HUES64 (cell line): ENCODE measurements around the gene NPLOC4. TPM values are rescaled to one million over a fixed set of nuclear protein-coding genes. Genes with fewer than 3 reads are reported as not detected.

Experiments used
- H3K27ac ChIP-seq: 2 replicates; pipeline ENCODE4 v1.7.0; 2013; ENCODE audit warnings: low read depth, low read length, inconsistent platforms
- H3K27me3 ChIP-seq: 2 replicates; pipeline ENCODE4 v1.6.1; 2013; ENCODE audit warnings: mild to moderate bottlenecking, low read length; ENCODE audit not compliant: insufficient read depth
- H3K36me3 ChIP-seq: 2 replicates; pipeline ENCODE4 v1.6.1; 2013; ENCODE audit warnings: mild to moderate bottlenecking, low read length; ENCODE audit not compliant: insufficient read depth
- H3K4me1 ChIP-seq: 2 replicates; pipeline ENCODE4 v1.6.1; 2013; ENCODE audit warnings: mild to moderate bottlenecking, low read length, moderate library complexity; ENCODE audit not compliant: insufficient read depth
- H3K4me3 ChIP-seq: 2 replicates; pipeline ENCODE4 v1.5.1; 2013; ENCODE audit warnings: mild to moderate bottlenecking, low read length, moderate library complexity
- H3K9ac ChIP-seq: 2 replicates; pipeline ENCODE4 v1.6.1; 2013; ENCODE audit warnings: mild to moderate bottlenecking, low read depth, low read length
- H3K9me3 ChIP-seq: 2 replicates; pipeline ENCODE4 v1.6.1; 2013; ENCODE audit warnings: low read depth, low read length; ENCODE audit not compliant: insufficient read depth
- WGBS: fragments of 150-250, 120-280 bp; methylation state at CpG from one replicate; pipeline ENCODE4 v1.1.7; 2013; ENCODE audit warnings: missing lambda C conversion rate; 5-methylcytosine and 5-hydroxymethylcytosine counted together
- polyA plus RNA-seq, 2 experiments: library from polyadenylated mRNA; stranded (reverse); fragments of 50-300 nt; gene quantifications; one replicate each; pipeline ENCODE4 v1.2.3, GENCODE V29; 2013

The NPLOC4 gene
- 49.1 TPM for polyA plus RNA-seq (2013, experiment 1 of 2)
- 47.0 TPM for polyA plus RNA-seq (2013, experiment 2 of 2)

DNA sequence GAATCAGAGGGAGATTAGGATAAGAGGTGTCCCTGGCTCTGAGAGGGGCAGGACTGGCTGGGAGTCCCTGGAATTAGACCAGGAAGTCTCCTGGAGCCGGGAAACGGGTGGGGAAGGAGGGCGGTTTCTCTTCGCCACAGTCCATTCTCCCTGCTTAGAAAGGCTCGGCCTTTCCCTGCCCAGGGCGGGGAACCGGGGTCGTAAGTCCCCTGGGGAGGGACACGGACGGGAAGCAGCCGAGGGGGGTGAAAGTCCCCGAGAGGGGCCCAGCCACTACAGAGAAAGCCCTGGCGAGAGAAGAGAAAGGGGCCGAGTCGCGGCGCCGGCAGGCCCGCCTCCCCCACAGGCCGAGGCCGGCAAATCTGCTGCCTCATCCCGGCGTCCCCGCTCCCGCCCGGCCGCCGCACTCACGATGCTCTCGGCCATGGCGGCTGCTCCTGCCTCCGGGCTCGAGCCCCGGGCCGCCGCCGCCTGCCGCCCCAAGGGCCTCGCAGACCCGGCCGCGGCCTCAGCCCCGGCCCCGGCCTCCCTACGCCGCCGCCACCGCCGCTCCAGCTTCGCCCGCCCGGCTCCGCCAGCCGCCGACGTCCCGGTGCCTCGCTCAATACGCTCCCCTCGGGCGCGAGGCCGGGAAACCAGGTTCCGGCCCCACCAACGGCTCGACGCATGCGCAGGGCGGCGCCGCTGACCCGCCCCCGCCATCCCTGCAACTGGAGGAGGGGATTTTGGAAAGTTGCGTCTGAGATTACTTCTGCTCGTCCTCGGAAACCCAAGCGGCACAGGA is at the start of gene NPLOC4, which contains the start of gene TSPAN10:
Gene NPLOC4 (minus strand): TSS at position 608 of the 784 bp plus-strand sequence. CDS start 182 bp downstream, at position 426.
Gene TSPAN10 (plus strand): TSS at position 692 of the 784 bp plus-strand sequence. CDS start 5,217 bp downstream, outside the sequence.
- WGBS: under 1% methylated on average over 77 of the region's 77 CpGs
- Histone ChIP-seq H3K36me3 (no peaks in the 10 kb centered on the region), H3K4me1 (no peaks in the 10 kb centered on the region), H3K4me3 (peak within 1 kb of the TSS; percentile 79), H3K9ac (peak within 1 kb of the TSS; percentile 95), H3K9me3 (no peaks in the 10 kb centered on the region), H3K27me3 (no peaks in the 10 kb centered on the region), H3K27ac (peak within 1 kb of the TSS; percentile 82)

DNA sequence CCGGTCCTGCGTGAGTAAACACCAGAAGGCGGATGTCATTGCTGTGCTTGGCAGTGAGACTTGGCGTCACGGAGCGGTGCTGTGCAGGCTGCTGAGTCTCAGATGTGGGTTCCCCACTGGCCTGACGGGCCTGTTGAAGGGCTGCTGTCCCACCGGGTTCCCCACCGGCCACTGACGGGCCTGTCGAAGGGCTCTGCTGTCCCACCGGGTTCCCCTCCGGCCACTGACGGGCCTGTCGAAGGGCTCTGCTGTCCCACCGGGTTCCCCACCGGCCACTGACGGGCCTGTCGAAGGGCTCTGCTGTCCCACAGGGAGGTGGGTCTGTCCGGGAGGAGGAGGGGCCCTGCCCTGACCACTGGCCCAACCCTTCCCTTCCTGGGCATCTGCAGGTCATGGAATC is 49.7 kb upstream of the NPLOC4 start:
- H3K36me3 ChIP-seq: peaks cover 61% of the 10 kb centered on the region
- H3K4me3 ChIP-seq: no peak overlapping the region
- no peak overlapping the region for H3K27ac ChIP-seq
- no peaks in the 10 kb centered on the region for H3K9me3 ChIP-seq
- H3K4me1 ChIP-seq: peaks cover 9% of the 10 kb centered on the region; the same call in 1 of the 2 replicates
- 95% methylated on average over 20 of the region's 20 CpGs for WGBS
- H3K27me3 ChIP-seq: no peaks in the 10 kb centered on the region
- no peak overlapping the region for H3K9ac ChIP-seq

DNA sequence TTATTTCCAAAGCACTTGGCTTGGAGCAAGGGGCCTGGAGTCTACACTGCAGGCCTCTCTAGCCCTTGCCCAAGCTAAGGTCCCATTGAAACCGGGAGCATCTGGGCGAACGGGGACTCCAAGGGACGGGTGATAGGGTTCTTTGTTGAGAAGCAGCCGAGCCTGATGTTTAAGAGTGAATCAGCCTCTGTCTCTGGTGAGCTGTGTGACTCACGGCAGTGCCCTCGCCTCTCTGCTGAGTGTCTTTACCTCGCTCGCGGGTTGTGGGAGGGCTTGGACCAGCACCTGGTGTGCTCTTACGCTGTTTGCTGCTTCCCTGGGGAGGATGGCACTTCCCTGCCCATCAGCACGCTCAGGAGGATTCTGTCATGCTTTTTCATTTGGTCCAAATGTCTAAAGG is 48.2 kb upstream of the NPLOC4 start:
- WGBS: 81% methylated on average over 12 of the region's 12 CpGs
- H3K36me3 ChIP-seq: peaks cover 50% of the 10 kb centered on the region
- H3K4me3 ChIP-seq: peak overlapping the region; percentile 89
- no peaks in the 10 kb centered on the region for H3K9me3 ChIP-seq
- peak overlapping the region; percentile 75 for H3K9ac ChIP-seq
- H3K27ac ChIP-seq: no peak overlapping the region
- H3K27me3 ChIP-seq: no peaks in the 10 kb centered on the region
- peaks cover 9% of the 10 kb centered on the region; the same call in 1 of the 2 replicates for H3K4me1 ChIP-seq

DNA sequence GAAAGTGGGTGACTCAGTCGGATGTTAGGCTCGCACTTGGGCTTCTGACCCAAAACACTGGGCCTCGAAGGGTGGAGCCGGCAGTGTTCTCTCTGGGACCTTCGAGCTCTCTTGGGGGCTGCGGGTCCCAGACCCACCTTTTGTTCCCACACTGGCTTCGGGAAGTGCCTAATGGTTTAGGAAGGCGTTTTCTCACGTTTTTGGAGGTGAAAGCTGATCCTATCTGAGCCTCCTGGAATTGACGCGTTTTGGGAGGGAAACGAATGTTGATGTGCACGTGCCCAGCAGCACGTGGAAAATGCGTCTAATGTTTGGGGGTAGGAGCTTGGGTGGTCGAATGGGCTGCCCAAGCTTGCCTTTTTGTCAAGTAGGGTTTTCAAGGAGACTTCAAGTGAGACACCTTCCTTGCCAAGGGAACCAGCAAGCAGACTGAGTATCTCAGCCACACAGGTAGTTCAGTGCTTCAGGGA is 47.6 kb upstream of the NPLOC4 start:
- H3K36me3 ChIP-seq: peaks cover 46% of the 10 kb centered on the region
- no peaks in the 10 kb centered on the region for H3K27me3 ChIP-seq
- peaks cover 9% of the 10 kb centered on the region; the same call in 1 of the 2 replicates for H3K4me1 ChIP-seq
- WGBS: 12% methylated on average over 16 of the region's 16 CpGs
- peak overlapping the region; percentile 43 for H3K27ac ChIP-seq
- H3K9ac ChIP-seq: peak overlapping the region; percentile 75
- H3K9me3 ChIP-seq: no peaks in the 10 kb centered on the region
- peak overlapping the region; percentile 89 for H3K4me3 ChIP-seq

DNA sequence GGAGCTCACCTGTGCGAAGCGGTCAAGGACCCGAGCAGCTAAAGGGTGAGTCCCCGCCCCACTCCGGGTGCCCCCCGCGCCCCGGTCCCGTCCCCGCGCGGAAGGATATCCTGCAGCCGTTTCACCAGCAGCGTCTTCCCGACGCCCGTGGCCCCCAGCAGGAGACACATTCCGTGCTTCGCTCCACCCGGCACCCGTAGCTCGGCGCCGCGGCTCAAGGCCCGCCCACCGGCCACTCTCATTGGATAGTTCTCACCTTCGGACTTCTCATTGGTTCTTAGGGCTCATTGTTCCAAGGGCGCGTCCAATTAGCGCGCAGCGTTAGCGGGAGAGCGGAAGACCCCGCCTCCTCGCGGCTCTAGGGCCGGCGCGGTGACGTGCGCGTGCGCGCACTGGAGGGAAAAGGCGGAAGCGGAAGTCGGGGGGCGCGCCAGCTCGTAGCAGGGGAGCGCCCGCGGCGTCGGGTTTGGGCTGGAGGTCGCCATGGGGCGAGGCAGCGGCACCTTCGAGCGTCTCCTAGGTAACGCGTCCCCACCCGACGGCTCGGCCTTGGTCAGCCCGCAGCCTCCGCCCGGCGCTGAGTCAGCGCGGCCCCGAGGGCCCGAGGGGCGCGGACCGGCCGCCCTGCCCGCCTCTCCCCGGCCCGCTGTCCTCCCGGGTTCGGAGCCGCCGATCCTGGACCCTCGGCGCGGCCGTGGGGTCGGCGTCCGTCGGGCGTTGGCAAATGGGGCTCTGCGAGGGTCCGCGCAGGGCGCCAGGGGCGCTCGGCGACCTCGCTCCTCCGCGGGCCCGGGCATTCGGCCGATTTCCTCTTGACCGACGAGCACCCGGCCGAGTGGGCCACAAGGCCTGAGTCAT is 46.9 kb upstream of the NPLOC4 start, which contains the start of the genes ARL16 and HGS:
Gene ARL16 (minus strand): TSS at position 214 of the 858 bp plus-strand sequence. CDS start 44 bp downstream, at position 170.
Gene HGS (plus strand): TSS at position 428 of the 858 bp plus-strand sequence. CDS start 56 bp downstream, at position 484.
- Histone ChIP-seq H3K9ac (peak within 1 kb of the TSS; percentile 85), H3K36me3 (peaks cover 40% of the 10 kb centered on the region), H3K9me3 (no peaks in the 10 kb centered on the region), H3K27ac (peak within 1 kb of the TSS; percentile 85), H3K4me3 (peak within 1 kb of the TSS; percentile 89), H3K4me1 (peaks cover 9% of the 10 kb centered on the region; the same call in 1 of the 2 replicates), H3K27me3 (no peaks in the 10 kb centered on the region)
- WGBS: under 1% methylated on average over 112 of the region's 112 CpGs

DNA sequence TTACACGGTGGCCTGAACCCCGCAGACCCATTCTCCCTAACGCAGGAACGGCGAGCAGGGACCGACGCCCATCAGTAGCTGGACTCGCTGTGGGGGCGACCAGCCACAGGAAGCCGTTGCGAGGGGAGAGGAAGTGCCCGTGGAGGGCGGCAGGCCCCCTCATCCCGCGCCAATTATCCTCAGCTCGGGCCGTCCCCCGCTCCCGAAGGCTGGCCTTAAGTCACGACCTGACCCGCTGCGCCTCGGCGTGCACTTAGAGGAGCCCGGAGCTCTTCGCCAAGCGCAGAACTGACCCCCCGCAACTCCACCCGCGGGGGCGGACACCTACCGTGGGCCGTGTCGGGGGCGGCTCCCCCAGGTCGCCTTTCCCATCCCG is 46.3 kb upstream of the NPLOC4 start:
- under 1% methylated on average over 37 of the region's 37 CpGs for WGBS
- Histone ChIP-seq H3K9ac (peak overlapping the region; percentile 85), H3K27ac (peak overlapping the region; percentile 85), H3K9me3 (no peaks in the 10 kb centered on the region), H3K27me3 (no peaks in the 10 kb centered on the region), H3K36me3 (peaks cover 34% of the 10 kb centered on the region), H3K4me1 (peaks cover 9% of the 10 kb centered on the region; the same call in 1 of the 2 replicates), H3K4me3 (peak overlapping the region; percentile 89)

DNA sequence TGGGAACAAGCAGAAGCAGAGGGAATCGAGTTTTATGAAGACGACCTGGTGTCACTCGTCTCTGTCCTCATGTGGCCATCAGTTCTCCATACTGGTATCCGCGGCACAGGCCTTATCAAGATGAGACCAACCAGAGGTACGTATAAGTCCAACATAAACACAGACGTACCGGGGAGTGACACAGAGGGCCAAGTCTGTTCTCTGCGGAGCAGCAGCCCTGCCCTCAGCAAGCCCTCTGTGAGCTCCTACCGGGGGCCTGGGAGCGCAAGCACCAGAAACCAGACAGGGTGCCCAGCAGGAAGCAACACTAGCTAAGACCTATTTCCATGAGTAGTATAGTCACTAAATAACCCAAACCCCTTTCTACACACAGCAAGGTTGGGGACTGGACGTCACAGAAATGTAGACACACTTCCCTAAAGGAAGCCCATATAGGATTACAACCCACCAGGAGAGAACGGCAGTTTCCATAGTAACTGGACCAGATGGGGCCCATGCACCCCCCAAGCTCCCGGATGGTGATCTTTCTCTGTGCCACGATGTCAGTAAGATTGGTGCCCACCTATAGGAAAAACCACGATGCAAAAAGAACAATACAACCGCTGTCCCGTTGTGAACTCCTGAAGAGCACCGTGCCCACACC is 45.8 kb upstream of the NPLOC4 start:
- Histone ChIP-seq H3K27me3 (no peaks in the 10 kb centered on the region), H3K9me3 (no peaks in the 10 kb centered on the region), H3K9ac (peak overlapping the region; percentile 85), H3K4me3 (peak overlapping the region; percentile 89), H3K27ac (peak overlapping the region; percentile 85), H3K36me3 (peaks cover 29% of the 10 kb centered on the region), H3K4me1 (peaks cover 9% of the 10 kb centered on the region; the same call in 1 of the 2 replicates)
- 51% methylated on average over 19 of the region's 19 CpGs for WGBS

DNA sequence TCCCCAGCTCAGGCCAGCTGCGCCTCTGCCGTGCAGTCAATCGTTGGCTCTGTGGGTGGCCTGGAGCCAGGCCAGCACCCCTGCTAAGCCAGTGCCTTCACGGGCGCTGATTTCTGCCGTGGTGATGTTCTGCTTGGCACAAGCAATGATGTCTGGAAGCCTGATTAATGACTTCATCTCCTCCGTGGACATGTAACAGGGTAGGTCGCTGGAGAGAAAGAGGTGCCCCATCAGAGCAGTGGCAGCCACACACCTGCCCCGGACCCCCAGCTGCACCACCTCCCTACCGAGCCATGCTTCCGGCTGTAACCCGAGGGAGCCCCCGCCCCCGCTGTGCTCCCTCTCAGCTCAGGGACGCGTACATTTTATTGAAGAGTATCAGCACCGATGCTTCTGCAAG is 44.8 kb upstream of the NPLOC4 start:
- 94% methylated on average over 17 of the region's 17 CpGs for WGBS
- Histone ChIP-seq H3K27ac (no peak overlapping the region), H3K9me3 (no peaks in the 10 kb centered on the region), H3K9ac (no peak overlapping the region), H3K36me3 (peaks cover 19% of the 10 kb centered on the region), H3K27me3 (no peaks in the 10 kb centered on the region), H3K4me1 (peaks cover 9% of the 10 kb centered on the region; the same call in 1 of the 2 replicates), H3K4me3 (no peak overlapping the region)

DNA sequence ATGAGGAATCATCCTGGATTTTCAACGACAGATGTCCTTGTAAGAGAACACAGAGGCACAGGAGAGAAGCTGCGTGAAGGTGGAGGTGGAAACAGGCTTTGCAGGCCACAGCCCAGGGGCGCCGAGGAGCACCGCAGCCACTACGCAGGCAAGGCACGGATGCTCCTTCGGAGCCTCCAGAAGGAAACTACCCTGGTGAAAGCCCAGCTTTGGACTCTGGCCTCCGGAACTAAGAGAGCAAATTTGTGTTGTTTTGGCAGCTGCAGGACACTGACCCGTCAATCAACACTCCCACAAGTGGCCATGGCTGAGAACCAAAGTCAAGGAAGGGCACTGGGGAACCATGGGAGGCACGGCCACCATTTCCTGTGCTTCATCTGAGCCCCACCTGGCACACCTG is 43.2 kb upstream of the NPLOC4 start:
- Histone ChIP-seq H3K4me1 (peaks cover 6% of the 10 kb centered on the region; the same call in 1 of the 2 replicates), H3K4me3 (no peak overlapping the region), H3K27ac (no peak overlapping the region), H3K36me3 (peaks cover 9% of the 10 kb centered on the region; the same call in 1 of the 2 replicates), H3K27me3 (no peaks in the 10 kb centered on the region), H3K9ac (no peak overlapping the region), H3K9me3 (no peaks in the 10 kb centered on the region)
- 94% methylated on average over 11 of the region's 11 CpGs for WGBS

DNA sequence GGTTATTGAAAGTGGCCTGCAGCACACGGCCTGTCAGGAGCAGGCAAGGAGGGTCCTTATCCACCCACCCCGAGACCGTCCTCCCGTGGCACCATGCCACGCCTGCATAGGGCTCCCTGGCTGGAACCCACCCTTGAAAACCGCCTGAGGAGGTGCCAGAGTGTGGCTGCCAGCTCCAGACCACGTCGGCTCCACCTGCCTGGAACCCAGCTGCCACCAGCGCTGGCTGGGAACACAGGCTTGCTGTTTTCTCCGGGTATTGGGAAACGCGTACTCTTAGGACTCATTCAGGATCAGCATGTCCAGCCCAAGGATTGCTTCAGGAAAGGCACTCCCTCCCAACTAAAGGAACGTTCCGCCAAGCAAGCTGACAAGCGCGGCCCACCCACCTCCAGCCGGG is 40.0 kb upstream of the NPLOC4 start:
- H3K4me3 ChIP-seq: no peak overlapping the region
- H3K9ac ChIP-seq: no peak overlapping the region
- no peak overlapping the region for H3K27ac ChIP-seq
- peaks cover 39% of the 10 kb centered on the region for H3K36me3 ChIP-seq
- 95% methylated on average over 17 of the region's 17 CpGs for WGBS
- no peaks in the 10 kb centered on the region for H3K27me3 ChIP-seq
- H3K4me1 ChIP-seq: no peaks in the 10 kb centered on the region
- H3K9me3 ChIP-seq: no peaks in the 10 kb centered on the region
